Measurements from ENCODE around the gene FXYD3. TPM values are rescaled to one million over a fixed set of nuclear protein-coding genes. Genes with fewer than 3 reads are reported as not detected.

FXYD3 gene
- total RNA-seq, 6 experiments from 2014 or later, result 1.0 TPM; not detected in 5

- no peaks in the 10 kb centered on the region for H3K27me3 ChIP-seq
- WGBS (ENCODE audit: insufficient coverage, low coverage, low lambda C conversion rate, missing lambda C conversion rate), result 89% methylated on average over 12 of the region's 17 CpGs
- intact Hi-C loops (cut with DNase I), result no loop called here
- DNase-seq (no peak), ATAC-seq (no peak)
- H3K4me3 ChIP-seq, result no peak overlapping the region
- no peaks in the 10 kb centered on the region for H3K36me3 ChIP-seq
- no peak overlapping the region for H3K27ac ChIP-seq
- H3K4me1 ChIP-seq, result peaks cover 0 to 18% (median 5%) of the 10 kb centered on the region in 4 donors
- TF ChIP-seq CTCF (IDR thresholded peaks at IDR 0.05) (no peak), POLR2A (IDR thresholded peaks at IDR 0.05) (no peak)
- no peaks in the 10 kb centered on the region for H3K9me3 ChIP-seq
These were observed 38.0 kb upstream of the FXYD3 start for GRCh38 chr19:35077411-35078223.

- 93% methylated on average over 9 of the region's 14 CpGs for WGBS (ENCODE audit: insufficient coverage, low coverage, low lambda C conversion rate, missing lambda C conversion rate)
- intact Hi-C loops (cut with DNase I), result no loop called here
- no peak for TF ChIP-seq CTCF (IDR thresholded peaks at IDR 0.05)
- TF ChIP-seq POLR2A (IDR thresholded peaks at IDR 0.05), result no peak
- ATAC-seq (no peak), DNase-seq (no peak)
- Histone ChIP-seq H3K36me3 (no peaks in the 10 kb centered on the region), H3K4me1 (peaks cover 0 to 18% (median 5%) of the 10 kb centered on the region in 4 donors), H3K4me3 (no peak overlapping the region), H3K27me3 (no peaks in the 10 kb centered on the region), H3K27ac (no peak overlapping the region), H3K9me3 (no peaks in the 10 kb centered on the region)
These were observed 35.8 kb upstream of the FXYD3 start for GRCh38 chr19:35079826-35080225.

- peak; percentile 75 to 82 (median 78) for ATAC-seq
- intact Hi-C loops (cut with DNase I), result no loop called here
- no peaks in the 10 kb centered on the region for H3K36me3 ChIP-seq
- peak in 2 of 3 donors; percentile 61 to 75 for DNase-seq
- no peaks in the 10 kb centered on the region for H3K27me3 ChIP-seq
- peaks cover 0 to 18% (median 5%) of the 10 kb centered on the region in 4 donors for H3K4me1 ChIP-seq
- peak overlapping the region in 2 of 3 donors; percentile 23 to 54 for H3K27ac ChIP-seq
- no peaks in the 10 kb centered on the region for H3K9me3 ChIP-seq
- no peak overlapping the region for H3K4me3 ChIP-seq
- 24% methylated on average over 6 of the region's 16 CpGs for WGBS (ENCODE audit: insufficient coverage, low coverage, low lambda C conversion rate, missing lambda C conversion rate)
- TF ChIP-seq CTCF (IDR thresholded peaks at IDR 0.05) (peak in 3 of 4 donors; percentile 17 to 46 (median 33)), POLR2A (IDR thresholded peaks at IDR 0.05) (no peak)
These were observed 34.9 kb upstream of the FXYD3 start for GRCh38 chr19:35080613-35081170.

- H3K4me3 ChIP-seq, result no peak overlapping the region
- peaks cover 0 to 18% (median 5%) of the 10 kb centered on the region in 4 donors for H3K4me1 ChIP-seq
- DNase-seq (peak; percentile 69 to 90 (median 86)), ATAC-seq (peak; percentile 88 to 93 (median 90))
- H3K27me3 ChIP-seq, result no peaks in the 10 kb centered on the region
- intact Hi-C loops (cut with DNase I), result no loop called here
- H3K36me3 ChIP-seq, result no peaks in the 10 kb centered on the region
- H3K9me3 ChIP-seq, result no peaks in the 10 kb centered on the region
- H3K27ac ChIP-seq, result peak overlapping the region in 2 of 3 donors; percentile 23 to 54
- no peak for TF ChIP-seq POLR2A (IDR thresholded peaks at IDR 0.05)
- TF ChIP-seq CTCF (IDR thresholded peaks at IDR 0.05), result no peak
- 44% methylated on average over 5 of the region's 6 CpGs for WGBS (ENCODE audit: insufficient coverage, low coverage, low lambda C conversion rate, missing lambda C conversion rate)
These were observed 34.4 kb upstream of the FXYD3 start for GRCh38 chr19:35081201-35081600.

Data from right lobe of liver (tissue), 6 donors.